Liver (tissue), 9 donors: Measurements from ENCODE around the gene TCAP. TPM values are rescaled to one million over a fixed set of nuclear protein-coding genes. Genes with fewer than 3 reads are reported as not detected.

Experiments used
- DNase-seq: peaks from one replicate; pipeline ENCODE4 v3.0.0-alpha.2; 2017; ENCODE audit warnings: low spot score
- H3K27ac ChIP-seq, 2 donors: one replicate each; pipeline ENCODE4 v1.7.0; 2013; ENCODE audit warnings: inconsistent platforms in 2 of 2, low read length in 2 of 2, control low read depth in 1 of 2, low read depth in 1 of 2, mild to moderate bottlenecking in 1 of 2
- H3K27me3 ChIP-seq, 4 donors: one replicate each; pipeline versions ENCODE4 v1.6.1 to v1.7.0; 2013; ENCODE audit warnings: low read length in 3 of 4, inconsistent platforms in 1 of 4, mild to moderate bottlenecking in 1 of 4, moderate library complexity in 1 of 4; ENCODE audit not compliant: control insufficient read depth in 4 of 4, insufficient read depth in 4 of 4
- H3K36me3 ChIP-seq, 4 donors: one replicate each; pipeline versions ENCODE4 v1.6.1 to v1.7.0; 2013; ENCODE audit warnings: low read length in 3 of 4, mild to moderate bottlenecking in 3 of 4, low read depth in 1 of 4, moderate library complexity in 1 of 4; ENCODE audit not compliant: control insufficient read depth in 4 of 4, insufficient read depth in 3 of 4
- H3K4me1 ChIP-seq, 4 donors: one replicate each; pipeline versions ENCODE4 v1.6.1 to v1.7.0; 2013; ENCODE audit warnings: low read length in 3 of 4, mild to moderate bottlenecking in 3 of 4, moderate library complexity in 1 of 4; ENCODE audit not compliant: control insufficient read depth in 4 of 4, insufficient read depth in 4 of 4
- H3K4me3 ChIP-seq, 3 donors: one replicate each; pipeline versions ENCODE4 v1.6.1 to v1.7.0; 2013; ENCODE audit warnings: low read length in 3 of 3, control low read depth in 1 of 3, low read depth in 1 of 3, mild to moderate bottlenecking in 1 of 3
- H3K9ac ChIP-seq, 2 donors: one replicate each; pipeline ENCODE4 v1.7.0; 2013; ENCODE audit warnings: low read length in 2 of 2, mild to moderate bottlenecking in 2 of 2, moderate library complexity in 2 of 2, control low read depth in 1 of 2, low read depth in 1 of 2
- H3K9me3 ChIP-seq, 4 donors: one replicate each; pipeline versions ENCODE4 v1.6.1 to v1.7.0; 2013; ENCODE audit warnings: low read length in 3 of 4; ENCODE audit not compliant: control insufficient read depth in 4 of 4
- ATF3 ChIP-seq: IDR thresholded peaks from 2 replicates; pipeline ENCODE4 v1.6.1; 2016; ENCODE audit warnings: antibody characterized with exemption
- CTCF ChIP-seq: fragments of 150-350 bp; IDR thresholded peaks from 2 replicates; pipeline ENCODE4 v1.5.1; 2017; ENCODE audit warnings: improper control_type of control experiment, low read depth, low read length; ENCODE audit not compliant: missing input control
- EGR1 ChIP-seq, 2 donors: IDR thresholded peaks; 2 replicates each; pipeline ENCODE4 v1.6.1; 2016 to 2018; ENCODE audit warnings: antibody characterized with exemption in 2 of 2, low read depth in 2 of 2
- FOXA1 ChIP-seq: IDR thresholded peaks from 2 replicates; pipeline ENCODE4 v1.6.1; 2016; ENCODE audit warnings: antibody characterized with exemption
- FOXA2 ChIP-seq: IDR thresholded peaks from 2 replicates; pipeline ENCODE4 v1.6.1; 2016; ENCODE audit warnings: antibody characterized with exemption
- GABPA ChIP-seq, 2 donors: IDR thresholded peaks in 1 of 2; conservative IDR thresholded peaks in 1 of 2; 2 replicates each; pipeline ENCODE4 v1.6.1; 2016; ENCODE audit warnings: antibody characterized with exemption in 2 of 2, mild to moderate bottlenecking in 1 of 2, moderate library complexity in 1 of 2
- HNF4A ChIP-seq, 2 donors: conservative IDR thresholded peaks; 2 replicates each; pipeline ENCODE4 v1.6.1; 2016; ENCODE audit warnings: antibody characterized with exemption in 2 of 2, mild to moderate bottlenecking in 2 of 2
- HNF4G ChIP-seq: IDR thresholded peaks from 2 replicates; pipeline ENCODE4 v1.6.1; 2016; ENCODE audit warnings: antibody characterized with exemption
- JUND ChIP-seq, 2 donors: IDR thresholded peaks; 2 replicates each; pipeline ENCODE4 v1.6.1; 2016; ENCODE audit warnings: antibody characterized with exemption in 2 of 2
- MAX ChIP-seq: IDR thresholded peaks from 2 replicates; pipeline ENCODE4 v1.6.1; 2016; ENCODE audit warnings: antibody characterized with exemption
- NR2F2 ChIP-seq: IDR thresholded peaks from 2 replicates; pipeline ENCODE4 v1.6.1; 2016; ENCODE audit warnings: antibody characterized with exemption
- RAD21 ChIP-seq, 2 donors: IDR thresholded peaks; 2 replicates each; pipeline ENCODE4 v1.6.1; 2016; ENCODE audit warnings: antibody characterized with exemption in 2 of 2, mild to moderate bottlenecking in 2 of 2
- REST ChIP-seq: IDR thresholded peaks from 2 replicates; pipeline ENCODE4 v1.6.1; 2016; ENCODE audit warnings: antibody characterized with exemption, mild to moderate bottlenecking
- RXRA ChIP-seq, 2 donors: IDR thresholded peaks; 2 replicates each; pipeline ENCODE4 v1.6.1; 2017 to 2018; ENCODE audit warnings: antibody characterized with exemption in 2 of 2, mild to moderate bottlenecking in 1 of 2
- SP1 ChIP-seq: IDR thresholded peaks from 2 replicates; pipeline ENCODE4 v1.6.1; 2018; ENCODE audit warnings: antibody characterized with exemption, mild to moderate bottlenecking
- TAF1 ChIP-seq: conservative IDR thresholded peaks from 2 replicates; pipeline ENCODE4 v1.6.1; 2016; ENCODE audit warnings: antibody characterized with exemption, mild to moderate bottlenecking
- YY1 ChIP-seq: IDR thresholded peaks from 2 replicates; pipeline ENCODE4 v1.6.1; 2016; ENCODE audit warnings: antibody characterized with exemption, mild to moderate bottlenecking
- ZBTB33 ChIP-seq: IDR thresholded peaks from 2 replicates; pipeline ENCODE4 v1.6.1; 2016; ENCODE audit warnings: antibody characterized with exemption
- WGBS: extraction: QIAGEN DNeasy Blood & Tissue Kit; methylation state at CpG from one replicate; pipeline ENCODE4 v1.1.7; 2013; 5-methylcytosine and 5-hydroxymethylcytosine counted together
- polyA plus RNA-seq, 2 donors: library from polyadenylated mRNA; stranded (reverse) in 1 of 2; unstranded in 1 of 2; fragments of 200-250 nt in 1 of 2; fragments of >200 nt in 1 of 2; fragmentation: Nextera tagmentation in 1 of 2; extraction: Ambion mirVana in 1 of 2; gene quantifications; one replicate each; pipeline versions ENCODE4 v1.2.1 to v1.2.3, GENCODE V29; 2013 to 2015
- total RNA-seq, 2 donors: library from RNA; depleted of rRNA; stranded (reverse); fragments of >200 nt; gene quantifications; one replicate each; pipeline ENCODE4 v1.2.3, GENCODE V29; 2014
- donor health status: healthy.
- donor health status: healthy.
- donor health status: healthy.
- donor health status: healthy.
- donor health status: healthy.

TCAP gene
- total and polyA plus RNA-seq, 4 donors: 0.14 to 0.67 (median 0.22) TPM; not detected in 1

GRCh38 chr17:39624313-39624712, 40.8 kb upstream of the TCAP start:
- DNase-seq: no peak
- no peaks in the 10 kb centered on the region for H3K9me3 ChIP-seq
- 76% methylated on average over 8 of the region's 8 CpGs for WGBS
- no peak overlapping the region for H3K27ac ChIP-seq
- peaks cover 0 to 12% (median 9%) of the 10 kb centered on the region in 4 donors for H3K27me3 ChIP-seq
- no peak overlapping the region for H3K4me3 ChIP-seq
- H3K4me1 ChIP-seq: peaks cover 0 to 14% (median 9%) of the 10 kb centered on the region in 4 donors
- H3K36me3 ChIP-seq: no peaks in the 10 kb centered on the region
- TF ChIP-seq JUND (IDR thresholded peaks at IDR 0.05) (no peak), HNF4G (no peak), EGR1 (IDR thresholded peaks at IDR 0.05; ENCODE audit: low read depth in 2 of 2) (no peak), RAD21 (IDR thresholded peaks at IDR 0.05) (no peak), REST (no peak), HNF4A (conservative IDR thresholded peaks at IDR 0.05) (no peak), ATF3 (no peak), RXRA (IDR thresholded peaks at IDR 0.05) (no peak), CTCF (no peak), FOXA1 (no peak), SP1 (no peak), FOXA2 (no peak), MAX (no peak), NR2F2 (no peak), YY1 (no peak), ZBTB33 (no peak), GABPA (IDR thresholded peaks at IDR 0.05 in 1 of 2, conservative IDR thresholded peaks at IDR 0.05 in 1 of 2) (no peak), TAF1 (no peak)
- H3K9ac ChIP-seq: no peak overlapping the region
